Mesendoderm (in vitro differentiated cells): ENCODE measurements around the gene GPR119.
"Not testable (repeated sequence)": the region's sequence is repeated elsewhere in the genome, so short reads cannot be mapped to it uniquely, and the experiment has no call there.

Experiments
- DNase-seq: peaks from one replicate; pipeline ENCODE4 v3.0.0; 2013
- H2AK5ac ChIP-seq: 2 replicates; pipeline ENCODE4 v1.6.1; 2013; ENCODE audit warnings: low read length, inconsistent platforms
- H2BK120ac ChIP-seq: 2 replicates; pipeline ENCODE4 v1.6.1; 2013; ENCODE audit warnings: low read depth, mild to moderate bottlenecking, low read length, moderate library complexity, mixed read lengths
- H2BK15ac ChIP-seq: replicated peaks from 2 replicates; pipeline ENCODE4 v1.6.1; 2013; ENCODE audit warnings: low read depth, mild to moderate bottlenecking, moderate library complexity
- H2BK5ac ChIP-seq: 2 replicates; pipeline ENCODE4 v1.6.1; 2013; ENCODE audit warnings: low read length, inconsistent platforms
- H3K18ac ChIP-seq: 2 replicates; pipeline ENCODE4 v1.6.1; 2013; ENCODE audit warnings: mild to moderate bottlenecking, low read length, mixed read lengths
- H3K23ac ChIP-seq: one replicate; pipeline ENCODE4 v1.6.1; 2013; ENCODE audit warnings: low read length
- H3K27ac ChIP-seq: 2 replicates; pipeline ENCODE4 v1.5.1; 2013; ENCODE audit warnings: low read depth, mild to moderate bottlenecking, inconsistent platforms, low read length, moderate library complexity
- H3K27me3 ChIP-seq: 2 replicates; pipeline ENCODE4 v1.6.1; 2013; ENCODE audit warnings: low read length, control low read depth, mild to moderate bottlenecking, inconsistent platforms; ENCODE audit not compliant: insufficient read depth, poor library complexity
- H3K36me3 ChIP-seq: 2 replicates; pipeline ENCODE4 v1.6.1; 2013; ENCODE audit warnings: low read length, inconsistent platforms; ENCODE audit not compliant: control insufficient read depth, insufficient read depth
- H3K4ac ChIP-seq: one replicate; pipeline ENCODE4 v1.6.1; 2013; ENCODE audit warnings: low read depth, mild to moderate bottlenecking, low read length, moderate library complexity
- H3K4me1 ChIP-seq: 2 replicates; pipeline ENCODE4 v1.6.1; 2013; ENCODE audit warnings: low read depth, low read length, inconsistent platforms; ENCODE audit not compliant: control insufficient read depth
- H3K4me2 ChIP-seq: 2 replicates; pipeline ENCODE4 v1.6.1; 2013; ENCODE audit warnings: low read length
- H3K4me3 ChIP-seq: 2 replicates; pipeline ENCODE4 v1.5.1; 2013; ENCODE audit warnings: mild to moderate bottlenecking, low read length
- H3K56ac ChIP-seq: one replicate; pipeline ENCODE4 v1.6.1; 2013; ENCODE audit warnings: low read length
- H3K79me1 ChIP-seq: 2 replicates; pipeline ENCODE4 v1.6.1; 2013; ENCODE audit warnings: low read length, inconsistent platforms
- H3K79me2 ChIP-seq: 2 replicates; pipeline ENCODE4 v1.6.1; 2013; ENCODE audit warnings: mild to moderate bottlenecking, low read length; ENCODE audit not compliant: control insufficient read depth, insufficient read depth
- H3K9ac ChIP-seq: 2 replicates; pipeline ENCODE4 v1.6.1; 2013; ENCODE audit warnings: low read length, inconsistent platforms
- H4K5ac ChIP-seq: one replicate; pipeline ENCODE4 v1.6.1; 2013; ENCODE audit warnings: low read length
- H4K8ac ChIP-seq: one replicate; pipeline ENCODE4 v1.6.1; 2013; ENCODE audit warnings: low read depth, mild to moderate bottlenecking, control low read depth, low read length, moderate library complexity
- WGBS: extraction: QIAGEN DNeasy Blood & Tissue Kit; methylation state at CpG from one replicate; pipeline ENCODE4 v1.1.7; 2013; ENCODE audit warnings: low lambda C conversion rate, missing lambda C conversion rate; ENCODE audit not compliant: insufficient coverage; ENCODE audit errors: extremely low coverage; 5-methylcytosine and 5-hydroxymethylcytosine counted together

GPR119 gene

DNA sequence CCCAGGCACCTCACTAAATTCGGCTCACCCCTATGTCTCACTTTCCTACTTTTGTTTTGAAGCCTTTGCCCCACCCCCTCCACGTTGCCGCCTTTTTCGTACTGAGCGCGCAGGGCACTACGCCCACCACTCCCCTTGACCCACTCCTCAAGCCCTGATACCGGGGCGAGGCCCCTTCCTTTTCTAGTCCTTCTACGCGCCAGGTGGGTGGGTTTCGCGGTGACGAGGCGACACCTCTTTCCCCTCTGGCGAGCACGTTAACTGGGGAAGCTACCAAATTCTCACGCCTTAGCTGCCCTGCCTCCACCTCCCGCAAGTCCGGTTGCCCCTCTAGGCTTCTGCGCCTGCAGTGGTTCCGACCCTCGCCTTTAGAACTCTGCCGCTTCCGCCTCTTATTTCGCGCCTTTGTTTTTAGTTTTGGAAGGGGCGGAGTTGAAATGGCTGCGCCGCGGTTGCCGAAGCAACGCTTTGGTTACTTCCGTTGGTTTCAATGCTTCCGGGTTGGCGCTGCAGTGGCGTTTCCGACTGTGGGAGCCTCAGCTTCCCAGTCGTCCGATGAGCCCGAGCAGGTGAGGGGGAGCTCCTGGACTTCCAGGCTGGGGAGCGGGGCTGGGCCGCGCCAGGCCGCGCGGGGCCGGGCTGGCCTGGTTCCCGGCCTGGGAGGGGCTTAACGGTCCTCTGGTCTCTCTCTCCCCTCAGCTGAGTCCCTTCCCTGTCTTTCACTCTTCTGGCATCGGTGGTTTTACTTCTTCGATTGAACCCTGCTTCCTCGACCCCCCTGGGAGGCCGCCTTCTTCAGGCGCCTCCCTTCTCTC is 45.9 kb downstream of the GPR119 start, which contains the start of gene SLC25A14:
Gene SLC25A14, plus strand, starts transcription at position 512 of the 815 bp plus-strand sequence. CDS start 360 bp downstream, outside the sequence.
- Histone ChIP-seq H3K79me1 (no peaks in the 10 kb centered on the region), H3K36me3 (no peaks in the 10 kb centered on the region), H4K5ac (no peak within 1 kb of the TSS), H3K9ac (peak within 1 kb of the TSS; percentile 81), H3K18ac (no peak within 1 kb of the TSS), H4K8ac (no peak within 1 kb of the TSS), H3K4ac (no peak within 1 kb of the TSS), H3K79me2 (no peaks in the 10 kb centered on the region), H2BK120ac (no peak within 1 kb of the TSS), H2BK5ac (no peak within 1 kb of the TSS), H3K56ac (peak within 1 kb of the TSS; percentile 86), H3K4me1 (no peaks in the 10 kb centered on the region), H3K23ac (no peak within 1 kb of the TSS), H3K4me2 (peak within 1 kb of the TSS; percentile 52), H2BK15ac (no peak within 1 kb of the TSS), H3K27ac (no peak within 1 kb of the TSS), H2AK5ac (no peak within 1 kb of the TSS), H3K4me3 (peak within 1 kb of the TSS; percentile 67), H3K27me3 (no peaks in the 10 kb centered on the region)
- WGBS: no CpG with 5 or more reads among the region's 55 CpGs
- DNase-seq: peak; percentile 88

DNA sequence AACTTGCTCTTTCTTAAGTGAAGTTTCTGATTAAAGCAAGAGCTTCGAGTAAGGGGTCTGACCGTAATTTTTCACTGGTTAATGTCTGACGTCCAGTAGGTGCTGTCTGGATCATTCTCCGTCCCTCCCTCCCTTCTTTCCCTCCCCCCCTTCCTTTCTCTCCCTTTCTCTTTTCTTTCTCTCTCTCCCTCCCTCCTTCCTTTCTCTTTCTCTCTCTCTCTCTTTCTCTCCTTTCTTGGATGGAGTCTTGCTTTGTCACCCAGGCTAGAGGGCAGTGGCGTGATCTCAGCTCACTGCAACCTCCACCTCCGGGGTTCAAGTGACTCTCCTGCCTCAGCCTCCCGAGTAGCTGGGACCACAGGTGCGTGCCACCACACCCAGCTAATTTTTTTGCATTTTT is 46.6 kb downstream of the GPR119 start:
- not testable (repeated sequence) for H3K27ac ChIP-seq, H3K56ac ChIP-seq, H3K23ac ChIP-seq, DNase-seq, H4K8ac ChIP-seq, H3K4me3 ChIP-seq, H4K5ac ChIP-seq, H3K4ac ChIP-seq, H3K4me1 ChIP-seq, H3K36me3 ChIP-seq, H3K27me3 ChIP-seq, H2BK5ac ChIP-seq, H2BK15ac ChIP-seq, H2BK120ac ChIP-seq, H3K4me2 ChIP-seq, H2AK5ac ChIP-seq, H3K9ac ChIP-seq, H3K79me2 ChIP-seq, H3K18ac ChIP-seq, H3K79me1 ChIP-seq
- whole genome bisulfite sequencing: no CpG with 5 or more reads among the region's 8 CpGs

DNA sequence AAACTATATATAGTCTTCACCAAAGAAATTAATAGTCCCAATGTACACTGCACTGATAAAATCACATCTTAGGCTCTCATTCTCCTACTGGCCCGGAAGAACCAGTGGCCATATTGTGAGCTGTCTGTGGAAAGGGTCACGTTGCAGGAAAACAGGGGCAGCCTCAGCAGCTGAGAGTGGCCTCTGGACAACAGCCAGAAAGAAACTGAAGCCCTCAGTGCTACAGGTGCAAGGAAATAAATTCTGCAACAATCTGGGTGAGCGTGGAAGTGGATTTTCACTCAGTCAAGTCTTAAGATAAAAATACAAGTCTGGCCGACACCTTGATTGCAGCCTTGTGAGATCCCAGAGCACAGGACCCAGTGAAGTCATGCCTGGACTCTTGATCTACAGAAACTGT is 48.9 kb downstream of the GPR119 start:
- Histone ChIP-seq H4K5ac (no peak overlapping the region), H2BK120ac (no peak overlapping the region), H3K4me1 (no peaks in the 10 kb centered on the region), H3K36me3 (no peaks in the 10 kb centered on the region), H2BK5ac (no peak overlapping the region), H2BK15ac (no peak overlapping the region), H3K4ac (no peak overlapping the region), H2AK5ac (no peak overlapping the region), H3K56ac (no peak overlapping the region), H3K27ac (no peak overlapping the region), H3K79me1 (no peaks in the 10 kb centered on the region), H3K18ac (no peak overlapping the region), H3K23ac (no peak overlapping the region), H3K4me3 (no peak overlapping the region), H3K79me2 (no peaks in the 10 kb centered on the region), H3K27me3 (no peaks in the 10 kb centered on the region), H3K4me2 (no peak overlapping the region), H4K8ac (no peak overlapping the region), H3K9ac (no peak overlapping the region)
- no peak for DNase-seq
- WGBS: no CpG with 5 or more reads among the region's 4 CpGs
